H54 (cell line): ENCODE data around the gene IFT122.
A peak's percentile ranks its signal among the peaks of the same experiment; 100 is the strongest.
"Not testable (repeated sequence)": the region's sequence is repeated elsewhere in the genome, so short reads cannot be mapped to it uniquely, and the experiment has no call there.

ENCODE experiments used
- DNase-seq: peaks from one replicate; pipeline ENCODE4 v3.0.0; 2011; ENCODE audit warnings: low spot score, mixed read lengths; ENCODE audit not compliant: insufficient read length
- FAIRE-seq: peaks from 3 replicates; lab custom pipeline; 2011; peaks lifted over from hg19 to GRCh38; lab: Jason Lieb, UNC
- POLR2A ChIP-seq: IDR thresholded peaks from 2 replicates; pipeline ENCODE4 v1.6.1; 2011; ENCODE audit warnings: low read depth, mild to moderate bottlenecking, low read length

IFT122 gene

GRCh38 chr3:129500334-129500658, 60.3 kb downstream of the IFT122 start:
- DNase-seq (no peak), FAIRE-seq (no peak)
- no peak for TF ChIP-seq POLR2A

- FAIRE-seq (no peak), DNase-seq (no peak)
- TF ChIP-seq POLR2A, result no peak
These were observed 61.6 kb downstream of the IFT122 start for GRCh38 chr3:129501630-129502029.

GRCh38 chr3:129502641-129503408, 62.8 kb downstream of the IFT122 start:
- FAIRE-seq (no peak), DNase-seq (no peak)
- no peak for TF ChIP-seq POLR2A

DNA sequence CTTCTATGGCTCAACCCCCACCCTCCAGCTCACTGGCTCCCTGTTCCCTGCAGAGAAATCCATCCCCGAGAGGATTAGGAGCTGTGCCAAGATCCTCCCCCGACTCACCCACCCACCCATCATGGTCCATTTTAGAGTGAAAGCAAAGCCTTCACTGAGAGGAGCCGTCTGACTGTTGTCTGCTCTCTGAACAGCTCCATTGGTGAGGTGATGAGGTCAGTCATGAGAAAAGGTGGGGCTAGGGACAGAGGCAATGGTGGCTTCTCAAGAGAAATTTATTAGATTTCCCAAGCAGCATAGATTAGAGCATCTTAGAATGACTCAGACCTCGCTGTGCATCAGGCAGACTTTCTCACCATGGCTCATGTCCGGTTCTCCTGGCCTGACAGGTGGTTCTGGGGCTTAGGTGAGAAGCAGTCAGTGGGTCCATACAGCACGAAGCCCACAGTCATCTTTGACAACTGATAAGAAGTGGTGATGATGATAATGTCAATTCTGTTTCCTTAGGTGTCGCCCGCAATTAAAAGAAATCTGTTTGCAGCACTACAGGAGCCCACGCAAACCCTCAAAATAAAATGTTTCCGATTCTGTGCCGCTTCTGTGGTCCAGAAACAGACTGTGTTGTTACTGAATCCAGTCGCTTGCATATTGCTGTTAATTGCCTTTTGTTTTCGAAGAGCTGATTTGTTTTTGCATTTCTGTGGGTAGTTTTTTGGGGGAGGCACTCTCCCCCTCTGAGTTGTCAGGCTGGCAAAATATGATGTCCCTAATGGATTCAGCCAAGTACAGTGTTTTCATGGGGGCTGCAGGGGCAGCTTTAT, 63.7 kb downstream of the IFT122 start:
- no peak for TF ChIP-seq POLR2A
- FAIRE-seq (no peak), DNase-seq (peak; percentile 40)

DNA sequence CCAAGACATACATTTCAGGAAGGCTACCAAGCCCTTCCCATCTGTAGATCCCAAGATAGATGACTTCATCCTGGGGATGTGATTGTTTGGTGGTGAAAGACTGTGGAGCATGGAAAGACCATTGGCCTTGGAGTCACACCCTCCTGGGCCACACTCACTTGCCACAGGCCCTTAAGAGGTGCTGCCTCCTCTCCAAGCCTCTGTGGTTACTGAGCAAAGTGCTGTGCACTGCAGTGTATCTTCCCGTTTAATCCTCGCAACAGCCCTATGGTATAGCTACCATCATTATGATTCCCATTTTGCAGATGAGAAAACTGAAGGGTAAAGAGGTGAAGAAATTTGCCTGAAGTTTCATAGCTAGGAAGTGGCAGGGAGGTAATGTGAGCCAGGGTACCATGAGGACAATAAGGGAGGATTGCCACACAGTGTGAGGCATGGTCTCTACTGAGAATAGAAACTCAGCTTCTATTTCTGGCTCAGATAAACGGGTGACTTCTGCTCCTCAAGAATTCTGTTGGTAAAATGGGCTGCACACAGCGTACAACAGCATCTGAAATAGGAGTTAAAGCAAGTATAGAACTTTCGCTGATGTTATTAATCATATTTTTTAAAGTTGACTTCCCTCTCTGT, 64.6 kb downstream of the IFT122 start:
- DNase-seq (no peak), FAIRE-seq (no peak)
- TF ChIP-seq POLR2A, result no peak

GRCh38 chr3:129505341-129505740, 65.3 kb downstream of the IFT122 start:
- FAIRE-seq, result no peak
- TF ChIP-seq POLR2A, result no peak
- no peak for DNase-seq

DNA sequence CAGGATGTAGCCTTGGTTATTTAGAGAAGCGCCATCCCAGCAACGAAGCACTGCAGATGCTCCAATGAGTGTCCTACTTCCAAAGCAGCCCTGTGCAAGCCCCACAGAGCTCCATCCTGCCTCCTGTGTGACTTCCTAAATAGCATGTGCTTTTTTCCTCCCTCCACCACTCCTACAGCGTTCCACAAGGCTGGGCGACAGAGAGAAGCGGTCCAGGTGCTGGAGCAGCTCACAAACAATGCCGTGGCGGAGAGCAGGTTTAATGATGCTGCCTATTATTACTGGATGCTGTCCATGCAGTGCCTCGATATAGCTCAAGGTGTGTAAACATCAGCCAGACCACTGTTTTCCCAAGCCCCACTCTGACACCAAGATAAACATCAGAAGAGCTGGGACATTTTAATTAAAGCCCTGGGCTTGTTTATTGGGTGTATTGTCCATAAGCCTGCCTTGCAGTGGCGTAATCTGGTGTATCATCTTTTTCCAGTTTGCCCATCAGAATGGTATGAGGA, 66.3 kb downstream of the IFT122 start:
- FAIRE-seq (no peak), DNase-seq (no peak)
- no peak for TF ChIP-seq POLR2A

- no peak for FAIRE-seq
- DNase-seq, result no peak
- TF ChIP-seq POLR2A, result no peak
These were observed 67.3 kb downstream of the IFT122 start for GRCh38 chr3:129507181-129507831.

GRCh38 chr3:129512595-129512994, 72.6 kb downstream of the IFT122 start:
- no peak for DNase-seq
- FAIRE-seq, result no peak
- TF ChIP-seq POLR2A, result no peak

DNA sequence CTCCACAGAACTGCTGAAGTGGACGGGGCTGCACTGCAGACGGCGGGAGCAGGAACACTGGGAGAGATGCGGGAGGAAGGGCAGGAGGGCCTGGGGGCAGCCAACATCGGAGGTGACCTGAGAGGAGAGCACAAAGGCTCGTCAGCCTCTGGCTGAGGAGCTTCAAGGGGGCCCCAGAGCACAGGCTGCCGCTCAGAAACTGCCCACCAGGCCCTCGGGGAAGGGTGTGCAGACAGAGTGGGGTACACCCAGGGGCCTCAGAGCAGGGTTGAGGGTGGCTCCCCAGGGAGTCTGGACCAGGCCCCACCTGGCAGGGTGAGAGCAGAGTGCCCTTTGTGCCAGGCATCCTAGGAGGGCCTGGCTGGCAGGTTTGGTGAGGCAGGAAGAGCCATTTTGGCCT, 73.7 kb downstream of the IFT122 start:
- TF ChIP-seq POLR2A, result no peak
- no peak for FAIRE-seq

DNA sequence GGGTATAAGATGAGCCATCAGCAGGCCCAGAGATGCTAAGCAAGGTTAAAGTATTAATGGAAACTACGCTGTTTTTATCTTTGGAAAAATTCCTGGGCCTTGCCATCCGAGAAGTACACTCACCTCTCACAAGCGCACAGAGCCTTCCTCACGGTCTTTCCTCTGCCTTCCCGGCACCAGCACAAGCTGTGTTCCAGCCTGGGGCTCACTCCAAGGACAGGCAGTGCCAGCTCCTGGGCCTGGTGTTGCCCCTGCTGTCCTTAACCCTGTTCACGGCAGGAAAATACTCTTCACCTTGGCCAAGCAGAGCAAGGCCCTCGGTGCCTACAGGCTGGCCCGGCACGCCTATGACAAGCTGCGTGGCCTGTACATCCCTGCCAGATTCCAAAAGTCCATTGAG, 74.1 kb downstream of the IFT122 start:
- TF ChIP-seq POLR2A, result no peak
- no peak for FAIRE-seq
- DNase-seq, result no peak

More for the DNA sequence above, 73.7 kb downstream of the IFT122 start:
- DNase-seq, result no peak

GRCh38 chr3:129514563-129514962, 74.5 kb downstream of the IFT122 start:
- DNase-seq (no peak), FAIRE-seq (no peak)
- no peak for TF ChIP-seq POLR2A

GRCh38 chr3:129515108-129515820, 75.2 kb downstream of the IFT122 start:
- not testable (repeated sequence) for FAIRE-seq

DNA sequence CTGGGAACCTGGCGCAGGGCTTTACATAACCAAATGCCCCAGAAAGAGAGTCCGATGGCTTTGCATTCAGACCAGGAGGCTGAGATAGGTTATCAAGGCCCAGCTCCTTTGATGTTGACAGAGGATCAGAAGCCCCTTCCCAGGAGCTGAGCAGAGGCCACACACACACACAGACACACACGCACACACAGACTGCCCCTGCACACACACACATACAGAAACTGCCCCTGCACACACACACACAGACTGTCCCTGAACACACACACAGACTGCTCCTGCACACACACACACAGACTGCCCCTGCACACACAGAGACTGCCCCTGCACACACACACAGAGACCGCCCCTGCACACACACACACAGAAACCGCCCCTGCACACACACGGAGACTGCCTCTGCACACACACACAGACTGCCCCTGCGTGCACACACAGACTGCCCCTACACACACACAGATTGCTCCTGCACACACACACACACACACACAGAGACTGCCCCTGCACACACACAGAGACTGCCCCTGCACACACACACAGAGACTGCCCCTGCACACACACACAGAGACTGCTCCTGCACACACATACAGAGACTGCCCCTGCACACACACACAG, 75.9 kb downstream of the IFT122 start:
- FAIRE-seq, DNase-seq: not testable (repeated sequence)

More at GRCh38 chr3:129515108-129515820, 75.2 kb downstream of the IFT122 start:
- DNase-seq, result not testable (repeated sequence)
